Measurements from ENCODE around the gene SUPT6H.

SUPT6H gene

DNA sequence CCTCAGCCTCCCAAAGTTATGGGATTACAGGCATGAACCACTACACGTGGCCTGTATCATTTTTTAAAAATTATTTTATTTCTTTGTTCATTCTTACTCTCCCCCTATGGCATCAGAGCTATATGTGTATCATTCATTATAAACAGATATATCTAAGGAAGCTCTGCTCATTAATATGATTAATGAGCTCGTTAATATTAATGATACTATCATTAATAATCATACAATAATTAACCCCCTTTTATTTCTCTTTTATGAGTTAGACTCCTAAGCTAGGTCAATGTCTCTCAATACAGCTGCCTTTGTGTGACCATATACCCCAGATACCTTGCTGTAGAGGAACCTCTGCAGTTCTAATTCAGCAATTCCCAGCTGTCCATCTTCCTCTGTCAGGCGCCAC lies 43.5 kb upstream of the SUPT6H start:
- no peak overlapping the region for H3K4me3 ChIP-seq (ENCODE audit: control insufficient read depth, low read depth, low read length)
- TF ChIP-seq, protein P1, sequence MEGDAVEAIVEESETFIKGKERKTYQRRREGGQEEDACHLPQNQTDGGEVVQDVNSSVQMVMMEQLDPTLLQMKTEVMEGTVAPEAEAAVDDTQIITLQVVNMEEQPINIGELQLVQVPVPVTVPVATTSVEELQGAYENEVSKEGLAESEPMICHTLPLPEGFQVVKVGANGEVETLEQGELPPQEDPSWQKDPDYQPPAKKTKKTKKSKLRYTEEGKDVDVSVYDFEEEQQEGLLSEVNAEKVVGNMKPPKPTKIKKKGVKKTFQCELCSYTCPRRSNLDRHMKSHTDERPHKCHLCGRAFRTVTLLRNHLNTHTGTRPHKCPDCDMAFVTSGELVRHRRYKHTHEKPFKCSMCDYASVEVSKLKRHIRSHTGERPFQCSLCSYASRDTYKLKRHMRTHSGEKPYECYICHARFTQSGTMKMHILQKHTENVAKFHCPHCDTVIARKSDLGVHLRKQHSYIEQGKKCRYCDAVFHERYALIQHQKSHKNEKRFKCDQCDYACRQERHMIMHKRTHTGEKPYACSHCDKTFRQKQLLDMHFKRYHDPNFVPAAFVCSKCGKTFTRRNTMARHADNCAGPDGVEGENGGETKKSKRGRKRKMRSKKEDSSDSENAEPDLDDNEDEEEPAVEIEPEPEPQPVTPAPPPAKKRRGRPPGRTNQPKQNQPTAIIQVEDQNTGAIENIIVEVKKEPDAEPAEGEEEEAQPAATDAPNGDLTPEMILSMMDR (conservative IDR thresholded peaks at IDR 0.05; ENCODE audit: control insufficient read depth, insufficient read depth, low read depth, low read length), result no peak
- DNase-seq (ENCODE audit: low read depth), result no peak

- TF ChIP-seq, protein P1 (conservative IDR thresholded peaks at IDR 0.05; ENCODE audit: control insufficient read depth, insufficient read depth, low read depth, low read length), result no peak
- H3K4me3 ChIP-seq (ENCODE audit: control insufficient read depth, low read depth, low read length), result no peak overlapping the region
- no peak for DNase-seq (ENCODE audit: low read depth)
Observed at GRCh38 chr17:28620010-28620409, 42.0 kb upstream of the SUPT6H start.

DNA sequence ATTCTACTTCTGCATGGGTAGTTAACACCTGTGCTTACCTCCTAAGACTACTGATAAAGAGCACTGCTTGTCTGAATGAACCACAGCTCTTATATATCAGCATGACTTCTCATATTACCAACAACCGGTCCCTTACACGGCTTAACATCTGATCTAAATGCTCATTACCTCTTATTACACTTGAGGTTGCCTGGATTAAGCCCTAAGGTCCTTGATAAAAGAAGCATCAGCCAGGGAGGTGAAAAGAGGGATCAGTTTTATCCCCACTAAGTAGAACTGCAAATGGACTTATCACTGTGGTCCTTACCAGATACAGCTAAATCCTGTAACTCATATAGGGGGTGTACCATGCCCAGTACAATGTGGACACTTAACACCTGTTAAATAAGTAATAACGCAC lies 39.8 kb upstream of the SUPT6H start:
- TF ChIP-seq, protein P1 (conservative IDR thresholded peaks at IDR 0.05; ENCODE audit: control insufficient read depth, insufficient read depth, low read depth, low read length), result no peak
- DNase-seq (ENCODE audit: low read depth), result no peak
- no peak overlapping the region for H3K4me3 ChIP-seq (ENCODE audit: control insufficient read depth, low read depth, low read length)

- no peak for DNase-seq (ENCODE audit: low read depth)
- TF ChIP-seq, protein P1 (conservative IDR thresholded peaks at IDR 0.05; ENCODE audit: control insufficient read depth, insufficient read depth, low read depth, low read length), result no peak
- H3K4me3 ChIP-seq (ENCODE audit: control insufficient read depth, low read depth, low read length), result no peak overlapping the region
Observed at GRCh38 chr17:28623696-28624095, 38.3 kb upstream of the SUPT6H start.

- H3K4me3 ChIP-seq (ENCODE audit: control insufficient read depth, low read depth, low read length), result no peak overlapping the region
- TF ChIP-seq, protein P1 (conservative IDR thresholded peaks at IDR 0.05; ENCODE audit: control insufficient read depth, insufficient read depth, low read depth, low read length), result no peak
- no peak for DNase-seq (ENCODE audit: low read depth)
Observed at GRCh38 chr17:28624148-28624547, 37.9 kb upstream of the SUPT6H start.

GRCh38 chr17:28626818-28627217 lies 35.2 kb upstream of the SUPT6H start:
- no peak overlapping the region for H3K4me3 ChIP-seq (ENCODE audit: control insufficient read depth, low read depth, low read length)
- no peak for DNase-seq (ENCODE audit: low read depth)
- TF ChIP-seq, protein P1 (conservative IDR thresholded peaks at IDR 0.05; ENCODE audit: control insufficient read depth, insufficient read depth, low read depth, low read length), result no peak

DNA sequence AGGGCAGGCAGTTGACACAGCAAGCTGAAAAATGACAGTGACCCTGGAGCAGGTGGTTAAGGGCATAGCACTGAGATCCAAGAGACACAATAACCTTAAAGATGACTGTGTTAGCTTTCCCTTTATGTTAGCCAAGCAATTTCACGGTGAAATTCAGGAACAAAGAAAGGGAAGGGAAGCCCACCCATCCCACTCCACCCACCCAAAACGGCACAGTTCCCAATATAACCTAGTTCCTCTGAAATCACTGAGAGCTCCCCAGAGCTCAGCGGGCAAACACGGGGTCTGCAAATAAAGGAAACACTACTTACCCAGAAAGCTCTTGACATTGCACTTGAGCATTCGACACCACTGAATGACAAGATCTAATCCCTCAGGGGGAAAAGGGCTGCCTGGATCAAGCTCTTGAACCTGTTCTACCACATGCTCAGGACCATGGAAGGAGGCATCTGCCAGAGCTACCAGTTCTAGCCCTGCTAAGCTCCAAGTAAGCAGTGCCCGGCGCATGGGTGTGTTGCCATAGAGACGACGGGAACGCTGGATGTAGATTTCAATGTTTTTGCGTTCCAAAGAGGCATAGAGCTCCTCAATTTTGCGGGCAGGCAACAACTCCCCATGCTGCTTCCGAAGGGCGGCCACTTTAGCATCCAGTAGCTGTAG lies 27.7 kb upstream of the SUPT6H start:
- TF ChIP-seq, protein P1 (conservative IDR thresholded peaks at IDR 0.05; ENCODE audit: control insufficient read depth, insufficient read depth, low read depth, low read length), result no peak
- no peak for DNase-seq (ENCODE audit: low read depth)
- no peak overlapping the region for H3K4me3 ChIP-seq (ENCODE audit: control insufficient read depth, low read depth, low read length)

All from fibroblast of mammary gland (primary cell).